GM23338 (cell line): ENCODE results near the gene FAM53A. TPM values are rescaled to one million over a fixed set of nuclear protein-coding genes. Genes with fewer than 3 reads are reported as not detected.

Experiments used
- ATAC-seq: fragments of 200-7000 bp; cut with Tn5 transposase; 3 replicates; pipeline ENCODE4 v1.9.1; 2020
- DNase-seq: peaks from one replicate; pipeline ENCODE4 v3.0.0-alpha.2; 2015; ENCODE audit warnings: low spot score
- H2AFZ ChIP-seq: fragments of 200-600 bp; sonication (generic); 2 replicates; pipeline ENCODE4 v1.8.0; 2016; ENCODE audit warnings: antibody characterized with exemption, mild to moderate bottlenecking, moderate library complexity
- H3F3A ChIP-seq: fragments of 200-600 bp; sonication (generic); replicated peaks from 2 replicates; pipeline ENCODE4 v1.8.0; 2017; ENCODE audit warnings: antibody characterized with exemption, mixed run types, low read depth
- H3K27ac ChIP-seq: fragments of 200-600 bp; sonication (generic); 2 replicates; pipeline ENCODE4 v1.6.1; 2016; ENCODE audit warnings: low read depth
- H3K27me3 ChIP-seq: fragments of 200-600 bp; sonication (generic); 2 replicates; pipeline ENCODE4 v1.8.0; 2016; ENCODE audit warnings: mild to moderate bottlenecking, mixed run types, moderate library complexity; ENCODE audit not compliant: insufficient read depth
- H3K36me3 ChIP-seq: fragments of 200-600 bp; sonication (generic); 2 replicates; pipeline ENCODE4 v1.8.0; 2016; ENCODE audit warnings: mild to moderate bottlenecking; ENCODE audit not compliant: insufficient read depth
- H3K4me1 ChIP-seq: fragments of 200-600 bp; sonication (generic); 2 replicates; pipeline ENCODE4 v1.8.0; 2016; ENCODE audit warnings: mild to moderate bottlenecking, moderate library complexity; ENCODE audit not compliant: insufficient read depth
- H3K4me2 ChIP-seq: fragments of 200-600 bp; sonication (generic); 2 replicates; pipeline ENCODE4 v1.7.1; 2017; ENCODE audit warnings: mixed run types
- H3K4me3 ChIP-seq: fragments of 200-600 bp; sonication (generic); 2 replicates; pipeline ENCODE4 v1.6.1; 2016; ENCODE audit warnings: mixed run types
- H3K79me2 ChIP-seq: fragments of 200-600 bp; sonication (generic); replicated peaks from 2 replicates; pipeline ENCODE4 v1.8.0; 2017; ENCODE audit warnings: mild to moderate bottlenecking; ENCODE audit not compliant: insufficient read depth
- H3K9me2 ChIP-seq: fragments of 200-600 bp; sonication (generic); 2 replicates; pipeline ENCODE4 v1.8.0; 2017; ENCODE audit not compliant: insufficient read depth
- H4K20me1 ChIP-seq: fragments of 200-600 bp; sonication (generic); replicated peaks from 2 replicates; pipeline ENCODE4 v1.8.0; 2017; ENCODE audit warnings: mild to moderate bottlenecking; ENCODE audit not compliant: insufficient read depth
- H3K27ac Mint-ChIP-seq: 2 replicates; pipeline ENCODE4 v1.8.0; 2020; ENCODE audit warnings: inconsistent platforms, mild to moderate bottlenecking, moderate library complexity, mixed read lengths
- H3K27me3 Mint-ChIP-seq: 3 replicates; pipeline ENCODE4 v1.8.0; 2022; ENCODE audit warnings: low read depth, mild to moderate bottlenecking, moderate library complexity, mixed read lengths, inconsistent platforms; ENCODE audit not compliant: insufficient read depth, poor library complexity
- H3K36me3 Mint-ChIP-seq: 3 replicates; pipeline ENCODE4 v1.8.0; 2021; ENCODE audit warnings: low read depth, mild to moderate bottlenecking, inconsistent platforms, moderate library complexity, mixed read lengths
- H3K4me1 Mint-ChIP-seq: 3 replicates; pipeline ENCODE4 v1.8.0; 2020; ENCODE audit warnings: mild to moderate bottlenecking, inconsistent platforms, mixed read lengths
- H3K4me3 Mint-ChIP-seq: 3 replicates; pipeline ENCODE4 v1.8.0; 2021; ENCODE audit warnings: moderate library complexity, mild to moderate bottlenecking, inconsistent platforms, mixed read lengths
- H3K9me3 Mint-ChIP-seq: 3 replicates; pipeline ENCODE4 v1.8.0; 2020; ENCODE audit warnings: moderate library complexity, mild to moderate bottlenecking, inconsistent platforms, mixed read lengths
- CREB1 ChIP-seq: fragments of 250-450 bp; sonication (Bioruptor Pico); IDR thresholded peaks from 2 replicates; pipeline ENCODE4 v1.5.0; 2020; ENCODE audit warnings: low read depth, mild to moderate bottlenecking, moderate library complexity
- CTCF ChIP-seq, 2 experiments: fragments of 200-600 bp in 1 of 2; sonication (generic) in 1 of 2; conservative IDR thresholded peaks; 2 replicates each; pipeline versions ENCODE4 v1.5.1 to v1.6.1; 2016 to 2017; ENCODE audit warnings: antibody characterized with exemption in 2 of 2, low read depth in 2 of 2, mild to moderate bottlenecking in 2 of 2, moderate library complexity in 1 of 2
- EZH2 ChIP-seq: fragments of 200-600 bp; sonication (generic); IDR thresholded peaks from one replicate; pipeline ENCODE4 v1.8.0; 2017; ENCODE audit warnings: antibody characterized with exemption, mild to moderate bottlenecking, low read depth; ENCODE audit not compliant: unreplicated experiment
- EZH2phosphoT487 ChIP-seq: fragments of 200-600 bp; sonication (generic); IDR thresholded peaks from one replicate; pipeline ENCODE4 v1.8.1; 2018; ENCODE audit warnings: antibody characterized with exemption; ENCODE audit not compliant: unreplicated experiment
- JUNB ChIP-seq: IDR thresholded peaks from one replicate; pipeline ENCODE4 v1.6.1; 2016; ENCODE audit warnings: antibody characterized with exemption; ENCODE audit not compliant: unreplicated experiment
- NANOG ChIP-seq: IDR thresholded peaks from 2 replicates; pipeline ENCODE4 v1.6.1; 2016; ENCODE audit warnings: antibody characterized with exemption, borderline replicate concordance
- POLR2AphosphoS5 ChIP-seq: IDR thresholded peaks from 2 replicates; pipeline ENCODE4 v1.6.1; 2016; ENCODE audit warnings: antibody characterized with exemption, low read depth
- STAT1 ChIP-seq: IDR thresholded peaks from one replicate; pipeline ENCODE4 v1.6.1; 2016; ENCODE audit warnings: antibody characterized with exemption; ENCODE audit not compliant: unreplicated experiment
- ZNF114 ChIP-seq: fragments of 250-450 bp; sonication (Bioruptor Pico); IDR thresholded peaks from 2 replicates; pipeline ENCODE4 v1.5.0; 2020; ENCODE audit warnings: mild to moderate bottlenecking, moderate library complexity
- ZNF331 ChIP-seq: fragments of 250-450 bp; sonication (Bioruptor Pico); IDR thresholded peaks from 2 replicates; pipeline ENCODE4 v1.5.0; 2020; ENCODE audit warnings: low read depth, mild to moderate bottlenecking, moderate library complexity
- ZNF462 ChIP-seq: fragments of 250-450 bp; sonication (Bioruptor Pico); IDR thresholded peaks from 2 replicates; pipeline ENCODE4 v1.5.0; 2020; ENCODE audit warnings: mild to moderate bottlenecking, moderate library complexity
- polyA plus RNA-seq: library from polyadenylated mRNA; unstranded; fragments of >200 nt; fragmentation: Nextera tagmentation; extraction: Ambion mirVana; gene quantifications from 2 replicates; pipeline ENCODE4 v1.2.1, GENCODE V29; 2016
- total RNA-seq: library from RNA; depleted of rRNA; stranded (reverse); fragments of >200 nt; shearing (Covaris generic); gene quantifications from 2 replicates; pipeline ENCODE4 v1.2.3, GENCODE V29; 2014
- TF ChIP-seq, protein P1 (sequence below): IDR thresholded peaks from 2 replicates; pipeline ENCODE4 v1.6.1; 2016; ENCODE audit warnings: antibody characterized with exemption
- TF ChIP-seq, protein P2 (sequence below): IDR thresholded peaks from one replicate; pipeline ENCODE4 v1.6.1; 2018; ENCODE audit warnings: antibody characterized with exemption; ENCODE audit not compliant: unreplicated experiment

The FAM53A gene
- total and polyA plus RNA-seq, 2 experiments from 2014 or later, result 1.1 to 3.1 TPM

- Histone ChIP-seq H3K27ac (no peak overlapping the region), H3K4me3 (no peak overlapping the region), H3K4me1 (no peaks in the 10 kb centered on the region), H3K4me2 (no peak overlapping the region), H3K79me2 (no peaks in the 10 kb centered on the region), H3K36me3 (no peaks in the 10 kb centered on the region), H3K9me2 (no peaks in the 10 kb centered on the region), H2AFZ (no peak overlapping the region), H3K27me3 (no peaks in the 10 kb centered on the region), H4K20me1 (no peaks in the 10 kb centered on the region), H3F3A (no peaks in the 10 kb centered on the region)
- Mint-ChIP-seq H3K4me1 (peaks cover 4% of the 10 kb centered on the region), H3K36me3 (no peaks in the 10 kb centered on the region), H3K27ac (no peak overlapping the region), H3K27me3 (peaks cover 4% of the 10 kb centered on the region), H3K4me3 (no peak overlapping the region), H3K9me3 (no peaks in the 10 kb centered on the region; the same call in 2 of the 3 replicates)
- DNase-seq, result no peak
- ATAC-seq, result no peak
- TF ChIP-seq JUNB, result no peak
- no peak for TF ChIP-seq ZNF114
- no peak for TF ChIP-seq EZH2
- no peak for TF ChIP-seq CTCF (conservative IDR thresholded peaks at IDR 0.05; ENCODE audit: low read depth in 2 of 2)
- no peak for TF ChIP-seq STAT1
- TF ChIP-seq POLR2AphosphoS5, result no peak
- no peak for TF ChIP-seq EZH2phosphoT487
- TF ChIP-seq, protein P1, sequence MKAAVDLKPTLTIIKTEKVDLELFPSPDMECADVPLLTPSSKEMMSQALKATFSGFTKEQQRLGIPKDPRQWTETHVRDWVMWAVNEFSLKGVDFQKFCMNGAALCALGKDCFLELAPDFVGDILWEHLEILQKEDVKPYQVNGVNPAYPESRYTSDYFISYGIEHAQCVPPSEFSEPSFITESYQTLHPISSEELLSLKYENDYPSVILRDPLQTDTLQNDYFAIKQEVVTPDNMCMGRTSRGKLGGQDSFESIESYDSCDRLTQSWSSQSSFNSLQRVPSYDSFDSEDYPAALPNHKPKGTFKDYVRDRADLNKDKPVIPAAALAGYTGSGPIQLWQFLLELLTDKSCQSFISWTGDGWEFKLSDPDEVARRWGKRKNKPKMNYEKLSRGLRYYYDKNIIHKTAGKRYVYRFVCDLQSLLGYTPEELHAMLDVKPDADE, result no peak
- TF ChIP-seq CREB1 (CRISPR knock-in tag), result no peak
- no peak for TF ChIP-seq ZNF331 (CRISPR knock-in tag)
- TF ChIP-seq, protein P2, sequence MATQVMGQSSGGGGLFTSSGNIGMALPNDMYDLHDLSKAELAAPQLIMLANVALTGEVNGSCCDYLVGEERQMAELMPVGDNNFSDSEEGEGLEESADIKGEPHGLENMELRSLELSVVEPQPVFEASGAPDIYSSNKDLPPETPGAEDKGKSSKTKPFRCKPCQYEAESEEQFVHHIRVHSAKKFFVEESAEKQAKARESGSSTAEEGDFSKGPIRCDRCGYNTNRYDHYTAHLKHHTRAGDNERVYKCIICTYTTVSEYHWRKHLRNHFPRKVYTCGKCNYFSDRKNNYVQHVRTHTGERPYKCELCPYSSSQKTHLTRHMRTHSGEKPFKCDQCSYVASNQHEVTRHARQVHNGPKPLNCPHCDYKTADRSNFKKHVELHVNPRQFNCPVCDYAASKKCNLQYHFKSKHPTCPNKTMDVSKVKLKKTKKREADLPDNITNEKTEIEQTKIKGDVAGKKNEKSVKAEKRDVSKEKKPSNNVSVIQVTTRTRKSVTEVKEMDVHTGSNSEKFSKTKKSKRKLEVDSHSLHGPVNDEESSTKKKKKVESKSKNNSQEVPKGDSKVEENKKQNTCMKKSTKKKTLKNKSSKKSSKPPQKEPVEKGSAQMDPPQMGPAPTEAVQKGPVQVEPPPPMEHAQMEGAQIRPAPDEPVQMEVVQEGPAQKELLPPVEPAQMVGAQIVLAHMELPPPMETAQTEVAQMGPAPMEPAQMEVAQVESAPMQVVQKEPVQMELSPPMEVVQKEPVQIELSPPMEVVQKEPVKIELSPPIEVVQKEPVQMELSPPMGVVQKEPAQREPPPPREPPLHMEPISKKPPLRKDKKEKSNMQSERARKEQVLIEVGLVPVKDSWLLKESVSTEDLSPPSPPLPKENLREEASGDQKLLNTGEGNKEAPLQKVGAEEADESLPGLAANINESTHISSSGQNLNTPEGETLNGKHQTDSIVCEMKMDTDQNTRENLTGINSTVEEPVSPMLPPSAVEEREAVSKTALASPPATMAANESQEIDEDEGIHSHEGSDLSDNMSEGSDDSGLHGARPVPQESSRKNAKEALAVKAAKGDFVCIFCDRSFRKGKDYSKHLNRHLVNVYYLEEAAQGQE, result no peak
- TF ChIP-seq NANOG, result no peak
- TF ChIP-seq ZNF462, result no peak
Observed at GRCh38 chr4:1656986-1657385, 27.1 kb downstream of the FAM53A start.
